ENCODE measurements around the gene DOCK1.
"Not testable (repeated sequence)": the region's sequence is repeated elsewhere in the genome, so short reads cannot be mapped to it uniquely, and the experiment has no call there.

DOCK1 gene

DNA sequence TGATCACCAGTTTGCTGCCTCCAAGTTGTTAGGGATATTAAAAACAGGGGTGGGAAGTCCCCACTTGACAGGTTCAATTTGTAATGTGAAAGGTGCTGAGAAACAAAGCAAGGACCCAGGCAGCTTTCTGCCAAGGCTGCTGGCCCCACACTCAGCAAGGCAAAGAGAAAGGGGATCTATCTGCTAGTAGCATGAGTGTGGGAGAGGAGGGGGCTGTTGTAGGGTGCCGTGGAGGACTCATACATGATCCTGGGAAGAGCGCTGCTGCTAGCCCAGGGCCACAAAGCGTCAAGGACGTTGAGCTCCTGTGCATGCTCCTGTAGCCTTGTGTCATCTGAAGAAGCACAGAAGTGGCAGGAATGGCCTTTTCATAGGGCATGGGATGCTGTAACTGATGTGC is 387.7 kb downstream of the DOCK1 start:
- no peaks in the 10 kb centered on the region for H3K36me3 ChIP-seq (ENCODE audit: control insufficient read depth, insufficient read depth, low read length)
- no peaks in the 10 kb centered on the region for H3K27me3 ChIP-seq (ENCODE audit: control insufficient read depth, insufficient read depth, low read length)

DNA sequence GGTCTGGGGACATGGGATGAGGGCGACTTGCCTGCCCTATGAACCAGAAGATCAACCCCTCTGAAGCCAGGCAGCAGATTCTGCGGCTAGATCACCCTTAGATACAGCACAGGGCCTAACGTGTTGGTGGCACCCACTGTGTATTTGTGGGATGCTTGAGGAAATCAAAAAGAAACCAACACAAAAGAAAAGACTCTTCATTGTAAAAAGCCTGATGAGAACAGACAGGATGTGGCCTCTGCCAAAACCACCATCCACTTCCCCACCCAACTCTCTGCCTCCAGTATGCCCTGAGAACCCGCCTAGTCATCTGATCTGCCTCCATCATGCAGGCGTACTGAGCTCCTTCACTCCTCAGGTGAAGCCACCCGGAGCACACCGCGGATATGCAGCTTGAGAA is 388.4 kb downstream of the DOCK1 start:
- no peak overlapping the region for H3K9ac ChIP-seq (ENCODE audit: low read depth, low read length)
- no peak overlapping the region for H3K4me3 ChIP-seq (ENCODE audit: low read depth, low read length)
- H3K27ac ChIP-seq (ENCODE audit: low read depth, low read length): no peak overlapping the region
- peaks cover 8% of the 10 kb centered on the region for H3K4me1 ChIP-seq (ENCODE audit: control insufficient read depth, insufficient read depth, low read length)
- H3K27me3 ChIP-seq (ENCODE audit: control insufficient read depth, insufficient read depth, low read length): no peaks in the 10 kb centered on the region
- H3K36me3 ChIP-seq (ENCODE audit: control insufficient read depth, insufficient read depth, low read length): no peaks in the 10 kb centered on the region
- no peaks in the 10 kb centered on the region; the same call in 1 of the 2 replicates for H3K9me3 ChIP-seq (ENCODE audit: control insufficient read depth, insufficient read depth, low read length)

More for the DNA sequence above, 387.7 kb downstream of the DOCK1 start:
- Histone ChIP-seq H3K4me3 (ENCODE audit: low read depth, low read length) (no peak overlapping the region), H3K27ac (ENCODE audit: low read depth, low read length) (no peak overlapping the region), H3K4me1 (ENCODE audit: control insufficient read depth, insufficient read depth, low read length) (peaks cover 8% of the 10 kb centered on the region), H3K9ac (ENCODE audit: low read depth, low read length) (no peak overlapping the region), H3K9me3 (ENCODE audit: control insufficient read depth, insufficient read depth, low read length) (no peaks in the 10 kb centered on the region; the same call in 1 of the 2 replicates)

DNA sequence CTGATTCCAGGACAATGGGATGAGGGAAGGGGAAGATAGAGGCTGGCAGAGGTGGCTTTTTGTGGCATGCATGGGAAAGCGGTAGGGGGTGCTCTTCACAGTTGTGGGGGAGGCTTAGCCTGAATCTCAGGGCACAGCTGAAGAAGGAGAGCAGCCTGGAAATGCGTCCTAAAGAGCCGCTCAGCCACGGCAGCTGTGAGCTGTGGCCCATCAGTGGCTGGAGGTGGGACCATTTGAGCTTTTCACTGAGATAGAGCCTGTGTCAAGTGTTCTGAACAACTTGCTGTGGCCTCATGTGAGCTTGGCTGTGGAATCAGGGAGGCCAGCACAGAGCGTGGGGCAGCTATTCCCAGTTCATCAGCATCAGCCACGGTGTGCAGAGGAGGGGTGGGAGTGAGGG is 391.5 kb downstream of the DOCK1 start:
- Histone ChIP-seq H3K4me1 (ENCODE audit: control insufficient read depth, insufficient read depth, low read length) (peaks cover 8% of the 10 kb centered on the region), H3K27me3 (ENCODE audit: control insufficient read depth, insufficient read depth, low read length) (no peaks in the 10 kb centered on the region), H3K4me3 (ENCODE audit: low read depth, low read length) (no peak overlapping the region), H3K9ac (ENCODE audit: low read depth, low read length) (no peak overlapping the region), H3K9me3 (ENCODE audit: control insufficient read depth, insufficient read depth, low read length) (no peaks in the 10 kb centered on the region), H3K27ac (ENCODE audit: low read depth, low read length) (no peak overlapping the region), H3K36me3 (ENCODE audit: control insufficient read depth, insufficient read depth, low read length) (no peaks in the 10 kb centered on the region)

DNA sequence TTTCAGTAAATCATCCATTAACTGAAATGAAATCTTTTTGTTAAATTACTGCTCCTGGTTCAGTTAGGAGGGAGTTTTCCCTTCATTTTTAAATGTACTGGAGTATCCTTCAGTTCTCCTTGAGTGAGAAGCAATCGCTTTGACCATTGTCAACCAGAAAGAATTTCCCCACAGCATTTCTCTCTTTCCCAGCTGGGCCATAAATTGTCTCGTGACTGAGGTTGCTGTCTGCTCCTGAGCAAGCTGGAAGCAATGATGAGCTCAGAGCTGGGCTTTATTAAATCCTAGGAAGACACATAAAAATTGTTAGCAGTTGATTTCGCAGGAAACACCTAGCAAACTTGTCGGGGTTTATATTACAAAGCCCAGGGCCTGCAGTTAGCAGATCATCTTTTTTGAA is 393.2 kb downstream of the DOCK1 start:
- H3K9me3 ChIP-seq (ENCODE audit: control insufficient read depth, insufficient read depth, low read length): no peaks in the 10 kb centered on the region
- no peak overlapping the region for H3K9ac ChIP-seq (ENCODE audit: low read depth, low read length)

DNA sequence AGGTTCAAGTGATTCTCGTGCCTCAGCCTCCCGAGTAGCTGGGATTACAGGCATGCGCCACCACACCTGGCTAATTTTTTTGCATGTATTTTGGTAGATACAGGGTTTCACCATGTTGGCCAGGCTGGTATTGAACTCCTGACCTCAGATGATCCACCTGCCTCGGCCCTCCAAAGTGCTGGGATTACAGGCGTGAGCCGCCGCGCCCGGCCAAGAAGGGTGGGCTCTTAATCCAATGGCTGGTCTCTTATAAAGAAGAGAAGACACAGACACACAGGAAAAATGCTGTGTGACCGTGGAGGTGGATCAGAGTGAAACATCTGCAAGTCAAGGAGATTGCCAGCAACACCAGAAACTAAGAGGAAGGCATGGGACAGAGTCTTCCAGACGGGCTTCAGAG is 394.0 kb downstream of the DOCK1 start:
- H3K27me3 ChIP-seq (ENCODE audit: control insufficient read depth, insufficient read depth, low read length); H3K4me3 ChIP-seq (ENCODE audit: low read depth, low read length); H3K36me3 ChIP-seq (ENCODE audit: control insufficient read depth, insufficient read depth, low read length); H3K9ac ChIP-seq (ENCODE audit: low read depth, low read length); H3K27ac ChIP-seq (ENCODE audit: low read depth, low read length); H3K9me3 ChIP-seq (ENCODE audit: control insufficient read depth, insufficient read depth, low read length): not testable (repeated sequence)
- H3K4me1 ChIP-seq (ENCODE audit: control insufficient read depth, insufficient read depth, low read length): peaks cover 19% of the 10 kb centered on the region

More for the DNA sequence above, 393.2 kb downstream of the DOCK1 start:
- Histone ChIP-seq H3K27ac (ENCODE audit: low read depth, low read length) (no peak overlapping the region), H3K4me1 (ENCODE audit: control insufficient read depth, insufficient read depth, low read length) (peaks cover 19% of the 10 kb centered on the region), H3K27me3 (ENCODE audit: control insufficient read depth, insufficient read depth, low read length) (no peaks in the 10 kb centered on the region), H3K36me3 (ENCODE audit: control insufficient read depth, insufficient read depth, low read length) (no peaks in the 10 kb centered on the region), H3K4me3 (ENCODE audit: low read depth, low read length) (no peak overlapping the region)

DNA sequence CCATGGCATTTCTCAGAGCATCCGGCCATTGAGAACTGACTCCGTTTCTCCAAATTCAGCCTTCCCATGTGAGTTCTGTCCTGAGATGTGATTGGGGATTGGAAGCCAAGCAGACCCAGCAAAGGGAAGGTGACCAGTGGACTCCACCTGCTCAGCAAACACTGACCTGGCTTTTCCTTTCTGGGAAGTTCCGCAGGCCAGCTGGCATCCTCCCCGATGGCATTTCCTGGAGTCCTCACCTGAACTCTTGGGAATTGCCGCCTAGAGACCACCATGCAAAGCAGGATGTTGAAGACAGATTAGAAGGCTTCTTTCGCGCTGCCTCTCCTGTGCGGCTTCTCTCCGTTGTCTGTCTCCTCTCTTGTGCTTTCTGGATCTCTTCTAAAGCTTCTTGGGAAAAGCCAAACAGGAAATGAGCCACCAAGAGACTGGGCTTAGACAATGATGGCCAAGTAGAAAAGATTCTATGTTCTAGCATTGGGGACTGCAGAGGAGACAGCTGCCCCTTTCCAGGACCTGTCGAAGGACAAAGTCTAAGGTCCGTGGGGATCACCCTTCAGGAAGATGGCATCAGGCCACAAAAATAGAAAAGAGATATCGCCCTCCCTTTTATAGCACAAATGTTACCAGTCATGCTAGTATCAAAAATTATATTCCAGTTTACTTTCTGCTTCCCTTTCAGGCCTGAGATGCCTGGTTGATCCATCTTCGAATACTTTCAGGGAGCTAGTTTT is 394.9 kb downstream of the DOCK1 start:
- Histone ChIP-seq H3K27ac (ENCODE audit: low read depth, low read length) (no peak overlapping the region), H3K9ac (ENCODE audit: low read depth, low read length) (no peak overlapping the region), H3K36me3 (ENCODE audit: control insufficient read depth, insufficient read depth, low read length) (no peaks in the 10 kb centered on the region), H3K9me3 (ENCODE audit: control insufficient read depth, insufficient read depth, low read length) (no peaks in the 10 kb centered on the region), H3K4me3 (ENCODE audit: low read depth, low read length) (no peak overlapping the region), H3K27me3 (ENCODE audit: control insufficient read depth, insufficient read depth, low read length) (no peaks in the 10 kb centered on the region), H3K4me1 (ENCODE audit: control insufficient read depth, insufficient read depth, low read length) (peaks cover 19% of the 10 kb centered on the region)

DNA sequence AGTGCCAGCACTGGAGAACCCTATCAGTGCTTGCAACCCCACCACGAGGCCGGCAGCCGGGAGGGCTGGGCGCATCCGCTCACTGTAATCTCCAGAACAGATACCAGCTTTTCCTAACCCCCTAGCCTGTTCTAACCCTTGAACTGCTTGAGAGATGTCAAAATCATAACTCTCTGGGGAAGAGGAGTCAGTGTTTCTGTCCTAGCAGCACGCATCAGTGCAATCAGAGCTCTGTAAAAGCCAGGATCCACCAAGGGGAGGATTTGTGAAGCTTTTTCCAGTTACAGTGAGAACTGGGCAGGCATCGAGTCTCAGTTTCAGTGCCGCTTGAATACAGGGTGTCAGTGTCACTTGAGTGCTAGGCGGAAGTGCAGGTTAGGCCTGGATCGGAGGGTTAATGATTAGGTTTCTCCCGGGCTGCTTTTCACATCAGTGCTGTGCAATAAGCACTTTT is 395.7 kb downstream of the DOCK1 start:
- H3K9ac ChIP-seq (ENCODE audit: low read depth, low read length): no peak overlapping the region
- H3K9me3 ChIP-seq (ENCODE audit: control insufficient read depth, insufficient read depth, low read length): no peaks in the 10 kb centered on the region
- H3K36me3 ChIP-seq (ENCODE audit: control insufficient read depth, insufficient read depth, low read length): no peaks in the 10 kb centered on the region
- H3K4me3 ChIP-seq (ENCODE audit: low read depth, low read length): no peak overlapping the region
- H3K27ac ChIP-seq (ENCODE audit: low read depth, low read length): no peak overlapping the region
- H3K4me1 ChIP-seq (ENCODE audit: control insufficient read depth, insufficient read depth, low read length): peaks cover 18% of the 10 kb centered on the region
- H3K27me3 ChIP-seq (ENCODE audit: control insufficient read depth, insufficient read depth, low read length): no peaks in the 10 kb centered on the region

DNA sequence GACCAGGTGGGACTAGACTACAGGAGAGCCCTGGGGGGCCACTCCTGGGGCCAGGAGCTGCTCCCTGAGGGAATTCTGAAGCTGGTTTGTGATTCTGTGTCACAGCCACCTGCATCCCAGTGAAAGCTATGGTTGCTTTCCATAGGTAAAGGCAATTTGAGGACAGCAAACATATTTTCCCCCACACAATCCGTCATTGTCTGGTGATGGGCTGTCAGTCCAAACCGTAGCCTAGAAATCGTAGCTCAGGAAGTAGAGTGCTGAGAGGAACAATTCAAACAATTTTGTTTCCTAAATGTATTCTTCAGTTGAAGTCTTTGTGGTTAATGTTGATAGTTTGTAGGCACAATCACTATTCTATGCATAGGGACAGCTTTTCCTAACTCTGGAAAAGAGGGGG is 397.1 kb downstream of the DOCK1 start:
- no peaks in the 10 kb centered on the region for H3K36me3 ChIP-seq (ENCODE audit: control insufficient read depth, insufficient read depth, low read length)

DNA sequence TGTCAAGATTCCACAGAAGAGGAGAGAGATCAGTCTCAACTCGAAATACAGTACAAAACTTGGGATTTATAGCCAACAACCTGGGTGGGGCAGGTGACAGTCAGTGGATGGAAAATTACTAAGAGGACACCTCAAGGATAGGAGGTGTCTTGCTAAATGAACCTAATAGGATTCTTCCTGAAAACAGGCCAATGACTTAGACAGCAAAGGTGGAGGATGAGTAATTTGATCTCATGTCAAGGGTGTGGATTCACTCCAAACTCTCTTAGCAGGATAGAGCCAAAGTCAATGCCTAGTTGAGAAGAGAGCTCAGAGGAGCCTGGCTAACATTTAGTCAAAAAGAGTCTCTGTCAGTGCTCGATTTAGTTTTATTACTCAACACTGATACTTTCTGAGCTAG is 397.9 kb downstream of the DOCK1 start:
- no peaks in the 10 kb centered on the region for H3K9me3 ChIP-seq (ENCODE audit: control insufficient read depth, insufficient read depth, low read length)
- H3K4me1 ChIP-seq (ENCODE audit: control insufficient read depth, insufficient read depth, low read length): peaks cover 11% of the 10 kb centered on the region; the same call in 1 of the 2 replicates
- H3K9ac ChIP-seq (ENCODE audit: low read depth, low read length): no peak overlapping the region
- no peaks in the 10 kb centered on the region for H3K36me3 ChIP-seq (ENCODE audit: control insufficient read depth, insufficient read depth, low read length)
- no peaks in the 10 kb centered on the region for H3K27me3 ChIP-seq (ENCODE audit: control insufficient read depth, insufficient read depth, low read length)
- H3K27ac ChIP-seq (ENCODE audit: low read depth, low read length): no peak overlapping the region
- H3K4me3 ChIP-seq (ENCODE audit: low read depth, low read length): no peak overlapping the region

More for the DNA sequence above, 397.1 kb downstream of the DOCK1 start:
- Histone ChIP-seq H3K4me1 (ENCODE audit: control insufficient read depth, insufficient read depth, low read length) (peaks cover 11% of the 10 kb centered on the region; the same call in 1 of the 2 replicates), H3K9ac (ENCODE audit: low read depth, low read length) (no peak overlapping the region), H3K27ac (ENCODE audit: low read depth, low read length) (no peak overlapping the region), H3K9me3 (ENCODE audit: control insufficient read depth, insufficient read depth, low read length) (no peaks in the 10 kb centered on the region), H3K27me3 (ENCODE audit: control insufficient read depth, insufficient read depth, low read length) (no peaks in the 10 kb centered on the region), H3K4me3 (ENCODE audit: low read depth, low read length) (no peak overlapping the region)

DNA sequence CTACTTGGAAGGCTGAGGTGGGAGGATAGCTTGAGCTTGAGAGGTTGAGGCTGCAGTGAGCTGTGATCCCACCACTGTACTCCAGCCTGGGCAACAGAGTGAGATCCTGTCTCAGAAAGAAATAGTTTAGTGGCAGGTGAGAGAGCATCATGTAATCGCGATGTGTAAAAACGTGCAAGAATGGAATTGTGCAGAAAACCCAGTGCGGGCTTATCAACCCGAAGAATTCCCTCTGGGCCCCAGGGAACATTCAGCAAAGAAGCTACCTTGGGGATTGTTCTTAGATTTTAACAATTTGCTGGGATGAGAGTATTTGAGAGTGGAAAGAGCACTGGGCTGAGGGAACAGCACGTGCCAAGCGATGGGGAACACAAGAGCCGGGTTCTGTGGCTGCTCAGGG is 398.5 kb downstream of the DOCK1 start:
- H3K9ac ChIP-seq (ENCODE audit: low read depth, low read length): no peak overlapping the region
- peaks cover 11% of the 10 kb centered on the region; the same call in 1 of the 2 replicates for H3K4me1 ChIP-seq (ENCODE audit: control insufficient read depth, insufficient read depth, low read length)
- H3K36me3 ChIP-seq (ENCODE audit: control insufficient read depth, insufficient read depth, low read length): no peaks in the 10 kb centered on the region
- H3K27me3 ChIP-seq (ENCODE audit: control insufficient read depth, insufficient read depth, low read length): no peaks in the 10 kb centered on the region
- no peak overlapping the region for H3K27ac ChIP-seq (ENCODE audit: low read depth, low read length)
- H3K9me3 ChIP-seq (ENCODE audit: control insufficient read depth, insufficient read depth, low read length): no peaks in the 10 kb centered on the region
- H3K4me3 ChIP-seq (ENCODE audit: low read depth, low read length): no peak overlapping the region

DNA sequence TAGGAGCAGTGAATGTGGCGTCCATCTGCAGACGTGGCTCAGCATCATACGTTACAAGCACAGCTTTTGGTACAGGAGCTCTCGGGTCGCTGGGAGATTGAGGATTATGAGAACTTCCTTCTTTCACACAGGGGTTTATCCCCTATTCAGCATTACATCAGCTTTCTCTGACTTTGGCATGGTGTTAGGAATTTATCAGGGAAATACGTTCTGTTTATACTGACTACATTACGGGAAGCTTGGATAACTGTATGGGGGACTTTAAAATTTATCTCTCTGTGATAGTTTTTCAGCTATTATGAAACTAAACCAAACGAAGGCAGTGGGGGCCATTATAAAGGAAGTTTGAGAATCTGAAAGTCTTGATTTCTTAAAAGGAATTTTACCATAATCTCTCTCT is 401.3 kb downstream of the DOCK1 start:
- Histone ChIP-seq H3K4me3 (ENCODE audit: low read depth, low read length) (no peak overlapping the region), H3K9me3 (ENCODE audit: control insufficient read depth, insufficient read depth, low read length) (no peaks in the 10 kb centered on the region), H3K27me3 (ENCODE audit: control insufficient read depth, insufficient read depth, low read length) (no peaks in the 10 kb centered on the region), H3K4me1 (ENCODE audit: control insufficient read depth, insufficient read depth, low read length) (peaks cover 22% of the 10 kb centered on the region), H3K27ac (ENCODE audit: low read depth, low read length) (no peak overlapping the region), H3K9ac (ENCODE audit: low read depth, low read length) (no peak overlapping the region), H3K36me3 (ENCODE audit: control insufficient read depth, insufficient read depth, low read length) (no peaks in the 10 kb centered on the region)

Data from HUES48 (cell line).